Activated T-helper 1 cell treated with anti-CD3 and anti-CD28 coated beads, Interleukin-12 subunit alpha, Interleukin-12 subunit beta, Interleukin-2, Interleukin-4 antibody, amounts not matched to agents 30 ng/mL and 10 ng/mL and 1 ng/mL, durations not matched to agents 14 hours and 24 hours and 36 hours (primary cell): Measurements from ENCODE around the gene DMPK. TPM values are rescaled to one million over a fixed set of nuclear protein-coding genes. Genes with fewer than 3 reads are reported as not detected.
"Not testable (repeated sequence)": the region's sequence is repeated elsewhere in the genome, so short reads cannot be mapped to it uniquely, and the experiment has no call there.

Experiments
- DNase-seq: peaks from one replicate; pipeline ENCODE4 v3.0.0; 2021; ENCODE audit warnings: low spot score
- H3K27ac Mint-ChIP-seq: one replicate; pipeline ENCODE4 v1.8.0; 2021; ENCODE audit warnings: mild to moderate bottlenecking, mixed read lengths
- H3K27me3 Mint-ChIP-seq: one replicate; pipeline ENCODE4 v1.8.0; 2022; ENCODE audit warnings: mild to moderate bottlenecking, moderate library complexity, mixed read lengths; ENCODE audit not compliant: insufficient read depth
- H3K36me3 Mint-ChIP-seq: one replicate; pipeline ENCODE4 v1.8.0; 2021; ENCODE audit warnings: low read depth, mixed read lengths
- H3K4me1 Mint-ChIP-seq: one replicate; pipeline ENCODE4 v1.8.0; 2021; ENCODE audit warnings: low read depth, mixed read lengths
- H3K4me3 Mint-ChIP-seq: one replicate; pipeline ENCODE4 v1.8.0; 2021; ENCODE audit warnings: mild to moderate bottlenecking, moderate library complexity, mixed read lengths
- H3K9me3 Mint-ChIP-seq: one replicate; pipeline ENCODE4 v1.8.0; 2021; ENCODE audit warnings: mixed read lengths
- intact Hi-C: fragments of 100-400 bp; cut with micrococcal nuclease; formaldehyde crosslinking; loops from one replicate; pipeline ENCODE4 v1.15.1; 2024
- total RNA-seq: library from RNA; stranded (reverse); gene quantifications from 2 replicates; pipeline ENCODE4 v1.2.3, GENCODE V29; 2022

DMPK gene
- total RNA-seq, 1 donor from 2014 or later: 23.9 TPM

DNA sequence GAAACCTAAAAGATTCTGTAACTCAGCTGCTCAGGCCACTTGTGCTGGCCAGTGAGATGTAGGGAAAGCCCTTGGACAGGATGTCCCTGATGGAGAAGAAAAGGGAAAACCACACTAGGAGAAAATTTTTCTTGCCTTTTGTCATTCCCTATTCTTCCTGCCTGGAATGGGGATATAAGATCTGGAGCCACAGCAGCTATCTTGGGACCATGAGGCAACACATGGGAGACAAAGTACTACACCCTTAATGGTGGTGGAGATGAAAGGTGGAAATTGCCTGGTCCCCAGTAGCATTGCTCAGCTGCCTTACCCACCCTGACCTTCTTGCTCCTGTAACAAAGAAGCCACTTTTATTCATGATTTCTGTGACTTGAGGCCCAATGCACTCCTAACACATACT, 23.4 kb upstream of the DMPK start:
- intact Hi-C loops: no loop called here
- no peak for DNase-seq
- Mint-ChIP-seq H3K4me1 (peaks cover 7% of the 10 kb centered on the region), H3K27me3 (peaks cover 14% of the 10 kb centered on the region), H3K9me3 (no peaks in the 10 kb centered on the region), H3K4me3 (no peak overlapping the region), H3K27ac (no peak overlapping the region), H3K36me3 (no peaks in the 10 kb centered on the region)

DNA sequence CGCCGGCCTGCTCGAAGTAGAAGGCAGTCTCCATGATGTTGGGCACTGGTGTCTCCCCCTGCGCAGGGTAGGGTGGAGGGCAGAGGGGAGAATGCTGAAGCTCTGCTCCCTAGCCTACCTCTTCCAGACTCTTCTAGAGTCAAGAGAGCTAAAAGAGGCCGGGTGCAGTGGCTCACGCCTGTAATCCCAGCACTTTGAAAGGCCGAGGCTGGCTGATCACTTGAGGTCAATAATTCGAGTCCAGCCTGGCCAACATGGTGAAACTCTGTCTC, 22.6 kb upstream of the DMPK start:
- Mint-ChIP-seq H3K4me1 (peaks cover 7% of the 10 kb centered on the region), H3K9me3 (no peaks in the 10 kb centered on the region), H3K4me3 (no peak overlapping the region), H3K27ac (no peak overlapping the region), H3K36me3 (no peaks in the 10 kb centered on the region), H3K27me3 (peaks cover 14% of the 10 kb centered on the region)
- no peak for DNase-seq
- intact Hi-C loops: no loop called here

DNA sequence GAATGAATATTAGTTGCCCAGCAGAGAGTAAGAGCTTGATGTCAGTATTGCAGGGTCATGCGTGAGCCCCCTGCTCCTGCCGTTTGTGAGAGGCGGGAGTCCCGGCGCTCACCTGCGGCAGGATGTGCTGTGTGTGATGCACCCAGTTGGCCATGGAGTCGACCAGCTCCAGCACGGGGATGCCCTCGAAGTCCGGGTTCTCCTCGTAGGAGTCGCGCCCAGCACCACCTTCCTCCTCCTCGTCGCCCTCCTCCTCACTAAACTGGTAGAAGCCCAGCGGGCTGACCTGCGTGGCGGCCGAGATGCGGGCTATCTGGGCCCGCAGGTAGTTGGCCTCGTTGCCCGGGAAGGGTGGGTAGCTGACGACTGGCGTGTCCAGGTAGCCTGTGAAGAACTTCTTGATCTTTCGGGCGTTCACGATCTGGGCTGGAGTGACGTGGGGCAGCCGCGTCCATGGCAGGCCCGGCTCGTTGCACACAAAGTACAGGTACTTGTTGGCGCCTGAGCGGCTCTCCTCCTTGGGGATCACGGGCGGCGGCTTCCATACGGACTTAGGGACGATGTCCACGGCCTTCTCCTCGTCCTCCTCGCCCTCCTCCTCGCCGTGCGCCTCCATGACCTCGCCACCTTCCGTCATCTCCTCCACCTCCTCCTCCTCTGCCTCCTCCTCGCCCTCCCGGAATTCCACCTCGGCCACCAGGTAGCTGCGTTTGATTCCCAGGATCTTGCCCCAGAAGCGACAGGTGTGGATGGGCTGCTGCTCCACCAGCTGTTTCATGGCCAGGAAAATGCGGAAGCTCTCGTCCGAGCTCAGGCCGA, 22.1 kb upstream of the DMPK start:
- peaks cover 14% of the 10 kb centered on the region for H3K27me3 Mint-ChIP-seq
- H3K4me3 Mint-ChIP-seq: no peak overlapping the region
- no peak for DNase-seq
- H3K4me1 Mint-ChIP-seq: peaks cover 2% of the 10 kb centered on the region
- H3K9me3 Mint-ChIP-seq: no peaks in the 10 kb centered on the region
- H3K27ac Mint-ChIP-seq: no peak overlapping the region
- no peaks in the 10 kb centered on the region for H3K36me3 Mint-ChIP-seq
- intact Hi-C loops: no loop called here

DNA sequence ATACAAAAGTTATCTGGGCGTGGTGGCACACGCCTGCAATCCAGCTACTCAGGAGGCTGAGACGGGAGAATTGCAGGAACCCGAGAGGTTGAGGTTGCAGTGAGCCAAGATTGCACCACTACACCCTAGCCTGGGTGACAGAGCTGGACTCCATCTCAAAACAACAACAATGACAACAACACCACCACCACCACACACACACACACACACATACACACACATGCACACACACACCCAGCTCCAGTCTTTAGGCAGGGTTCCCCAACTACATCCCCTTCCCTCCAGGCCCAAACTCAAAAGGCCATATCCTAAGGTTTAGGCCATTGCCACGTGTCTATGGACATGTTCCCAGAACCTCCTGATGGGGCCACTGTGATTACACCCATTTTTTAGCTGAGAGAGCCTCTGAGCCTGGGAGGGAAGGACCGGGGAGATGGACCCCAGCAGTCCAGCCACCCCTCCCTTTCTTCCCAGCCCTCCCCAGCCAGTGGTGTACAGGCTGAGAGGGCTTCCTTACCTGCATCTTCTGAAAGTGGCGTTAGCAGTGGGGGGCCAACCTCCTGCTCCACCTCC, 19.4 kb upstream of the DMPK start:
- intact Hi-C loops: no loop called here
- DNase-seq: no peak
- Mint-ChIP-seq H3K27me3 (peaks cover 38% of the 10 kb centered on the region), H3K27ac (no peak overlapping the region), H3K9me3 (no peaks in the 10 kb centered on the region), H3K36me3 (no peaks in the 10 kb centered on the region), H3K4me1 (peaks cover 6% of the 10 kb centered on the region), H3K4me3 (no peak overlapping the region)

DNA sequence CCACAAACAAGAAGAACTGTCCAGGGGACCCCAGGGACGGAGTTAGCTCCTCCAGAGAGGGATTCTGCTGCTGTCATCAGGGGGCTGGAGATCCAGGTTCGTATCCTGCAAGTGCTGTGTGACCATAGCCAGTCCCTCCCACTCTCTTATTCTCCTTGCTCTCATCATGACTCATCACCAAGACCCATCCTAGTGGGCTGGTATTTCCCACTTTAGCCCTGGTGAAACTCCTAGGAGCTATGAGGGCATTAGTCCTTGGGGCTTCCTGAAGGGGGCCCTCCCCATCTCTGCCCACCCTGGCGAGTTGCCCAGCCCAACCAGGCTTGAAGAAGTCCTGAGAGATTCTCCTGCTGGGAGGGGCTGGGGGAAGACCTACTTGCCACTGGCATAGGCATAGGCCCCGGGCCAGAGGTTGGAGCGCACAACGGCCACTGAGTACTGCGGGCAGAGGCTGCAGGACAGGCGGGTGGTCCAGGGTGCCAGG, 17.8 kb upstream of the DMPK start:
- Mint-ChIP-seq H3K36me3 (no peaks in the 10 kb centered on the region), H3K27me3 (peaks cover 43% of the 10 kb centered on the region), H3K9me3 (no peaks in the 10 kb centered on the region), H3K4me3 (no peak overlapping the region), H3K27ac (peak overlapping the region; percentile 7), H3K4me1 (peaks cover 6% of the 10 kb centered on the region)
- DNase-seq: no peak
- intact Hi-C loops: no loop called here

DNA sequence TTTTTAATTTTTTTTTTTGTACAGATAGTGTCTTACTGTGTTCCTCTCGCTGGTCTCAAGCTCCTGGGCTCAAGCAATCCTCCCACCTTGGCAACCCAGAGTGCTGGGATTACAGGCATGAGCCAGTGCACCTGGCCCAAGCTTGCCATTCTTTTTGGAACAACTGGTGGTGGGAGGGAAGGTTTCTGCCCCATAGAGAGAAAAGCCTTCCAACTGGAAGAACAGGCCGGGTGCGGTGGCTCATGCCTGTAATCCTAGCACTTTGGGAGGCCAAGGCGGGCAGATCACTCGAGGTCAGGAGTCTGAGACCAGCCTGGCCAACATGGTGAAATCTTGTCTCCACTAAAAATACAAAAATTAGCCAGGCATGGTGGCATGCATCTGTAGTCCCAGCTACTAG, 17.3 kb upstream of the DMPK start:
- not testable (repeated sequence) for H3K4me3 Mint-ChIP-seq, H3K9me3 Mint-ChIP-seq, H3K4me1 Mint-ChIP-seq, DNase-seq, H3K36me3 Mint-ChIP-seq
- intact Hi-C loops: loop anchor here (1.0 to 10.0 kb wide), 3 partner anchors 17 to 465 kb away; no protein-coding TSS in a partner anchor
- Mint-ChIP-seq H3K27me3 (peaks cover 48% of the 10 kb centered on the region), H3K27ac (peak overlapping the region; percentile 7)

DNA sequence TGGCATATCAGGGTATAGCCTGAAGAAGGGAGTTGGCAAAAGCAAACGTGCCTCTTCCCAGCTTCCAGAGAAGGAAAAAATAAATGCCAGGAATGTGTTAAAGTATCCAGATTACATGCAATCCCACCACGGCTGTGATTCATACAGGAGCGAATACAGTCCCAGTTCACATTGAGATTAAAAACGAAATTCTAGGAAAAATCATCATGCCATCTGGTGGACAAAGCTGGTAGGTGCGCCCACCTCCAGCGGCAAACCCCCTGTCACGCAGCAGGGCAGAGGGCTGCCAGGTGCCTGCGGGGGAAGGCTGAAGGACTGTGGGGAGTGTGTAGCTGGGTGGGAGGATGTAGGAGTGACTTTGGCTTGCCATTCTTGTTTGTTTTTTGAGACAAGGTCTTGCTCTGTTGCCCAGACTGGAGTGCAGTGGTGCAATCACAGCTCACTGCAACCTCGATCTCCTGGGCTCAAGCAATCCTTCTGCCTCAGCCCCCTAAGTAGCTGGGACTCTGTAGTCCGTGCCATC, 16.8 kb upstream of the DMPK start:
- Mint-ChIP-seq H3K36me3 (no peaks in the 10 kb centered on the region), H3K9me3 (no peaks in the 10 kb centered on the region), H3K27ac (no peak overlapping the region), H3K27me3 (peaks cover 49% of the 10 kb centered on the region), H3K4me3 (no peak overlapping the region), H3K4me1 (peaks cover 7% of the 10 kb centered on the region)
- intact Hi-C loops: loop anchor here (1.0 to 10.0 kb wide), 3 partner anchors 18 to 466 kb away; no protein-coding TSS in a partner anchor
- DNase-seq: peak; percentile 33

DNA sequence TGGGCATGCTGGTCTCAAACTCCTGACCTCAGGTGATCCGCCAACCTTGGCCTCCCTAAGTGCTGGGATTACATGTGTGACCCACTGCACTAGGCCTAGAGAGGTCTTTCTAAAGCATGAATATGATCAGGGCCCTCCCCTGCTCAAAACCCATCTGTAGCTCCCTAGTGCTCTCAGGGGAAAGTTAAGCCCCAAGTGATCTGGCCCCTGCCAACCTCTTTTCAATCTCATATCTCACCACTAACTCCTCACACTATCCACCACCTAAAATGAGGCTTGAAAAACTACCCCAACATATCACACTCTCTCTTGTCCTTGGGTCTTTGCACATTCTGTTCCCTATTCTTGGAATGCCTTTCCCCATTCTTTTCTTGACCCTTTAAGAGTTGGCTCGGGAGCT, 12.3 kb upstream of the DMPK start:
- no peaks in the 10 kb centered on the region for H3K9me3 Mint-ChIP-seq
- H3K27ac Mint-ChIP-seq: no peak overlapping the region
- no peak for DNase-seq
- intact Hi-C loops: loop anchor here (10.0 kb wide), 1 partner anchor 470 kb away; no protein-coding TSS in a partner anchor
- no peak overlapping the region for H3K4me3 Mint-ChIP-seq
- H3K4me1 Mint-ChIP-seq: peaks cover 36% of the 10 kb centered on the region
- peaks cover 54% of the 10 kb centered on the region for H3K27me3 Mint-ChIP-seq
- H3K36me3 Mint-ChIP-seq: peaks cover 4% of the 10 kb centered on the region

DNA sequence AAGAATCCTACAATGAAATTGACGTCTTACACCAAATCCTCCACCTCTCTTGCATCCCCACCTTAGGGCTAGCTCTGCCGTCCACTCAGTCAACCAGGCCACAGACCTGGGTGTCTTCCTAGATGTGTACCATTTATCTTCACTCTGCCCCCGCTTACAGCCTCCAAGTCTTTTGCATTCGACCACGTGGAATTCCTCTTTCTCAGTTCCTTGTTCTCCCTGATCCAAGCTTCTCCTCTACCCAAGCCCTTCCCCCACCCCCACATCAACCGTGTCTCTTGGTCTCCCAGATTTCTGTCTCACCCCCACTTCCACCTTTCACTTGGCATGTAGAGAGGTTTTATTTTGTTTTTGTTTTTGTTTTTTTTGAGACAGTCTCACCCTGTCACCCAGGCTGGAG, 11.6 kb upstream of the DMPK start:
- peak overlapping the region; percentile 70 for H3K27ac Mint-ChIP-seq
- H3K27me3 Mint-ChIP-seq: peaks cover 55% of the 10 kb centered on the region
- peak overlapping the region; percentile 57 for H3K4me3 Mint-ChIP-seq
- peaks cover 10% of the 10 kb centered on the region for H3K36me3 Mint-ChIP-seq
- no peak for DNase-seq
- H3K9me3 Mint-ChIP-seq: no peaks in the 10 kb centered on the region
- H3K4me1 Mint-ChIP-seq: peaks cover 32% of the 10 kb centered on the region
- intact Hi-C loops: loop anchor here (1.0 to 10.0 kb wide), 8 partner anchors 15 to 793 kb away; partner anchors contain the start of genes FBXO46, QPCTL, RELB and SYMPK

DNA sequence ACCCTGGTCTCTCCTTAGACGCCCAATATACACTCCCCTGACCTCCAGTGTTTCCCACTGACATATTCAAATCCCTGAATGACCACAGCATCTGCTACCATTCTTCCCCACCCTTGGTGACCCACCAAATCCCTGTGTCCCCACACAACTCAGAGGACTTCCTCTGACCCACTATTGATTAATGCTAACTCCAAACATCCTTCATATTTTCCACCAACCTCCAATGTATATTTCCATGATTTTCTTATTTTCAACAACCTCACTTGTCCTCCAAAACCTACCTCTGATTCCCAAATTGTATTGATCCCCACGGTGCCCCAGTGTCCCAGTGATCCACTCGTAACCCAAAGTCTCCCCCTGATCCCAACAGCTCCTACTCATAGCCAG, 10.9 kb upstream of the DMPK start:
- intact Hi-C loops: loop anchor here (1.0 to 10.0 kb wide), 8 partner anchors 14 to 792 kb away; partner anchors contain the start of genes FBXO46, QPCTL, RELB and SYMPK
- Mint-ChIP-seq H3K27ac (peak overlapping the region; percentile 95), H3K9me3 (no peaks in the 10 kb centered on the region), H3K4me3 (peak overlapping the region; percentile 80), H3K4me1 (peaks cover 30% of the 10 kb centered on the region), H3K36me3 (peaks cover 17% of the 10 kb centered on the region), H3K27me3 (peaks cover 52% of the 10 kb centered on the region)
- DNase-seq: no peak

DNA sequence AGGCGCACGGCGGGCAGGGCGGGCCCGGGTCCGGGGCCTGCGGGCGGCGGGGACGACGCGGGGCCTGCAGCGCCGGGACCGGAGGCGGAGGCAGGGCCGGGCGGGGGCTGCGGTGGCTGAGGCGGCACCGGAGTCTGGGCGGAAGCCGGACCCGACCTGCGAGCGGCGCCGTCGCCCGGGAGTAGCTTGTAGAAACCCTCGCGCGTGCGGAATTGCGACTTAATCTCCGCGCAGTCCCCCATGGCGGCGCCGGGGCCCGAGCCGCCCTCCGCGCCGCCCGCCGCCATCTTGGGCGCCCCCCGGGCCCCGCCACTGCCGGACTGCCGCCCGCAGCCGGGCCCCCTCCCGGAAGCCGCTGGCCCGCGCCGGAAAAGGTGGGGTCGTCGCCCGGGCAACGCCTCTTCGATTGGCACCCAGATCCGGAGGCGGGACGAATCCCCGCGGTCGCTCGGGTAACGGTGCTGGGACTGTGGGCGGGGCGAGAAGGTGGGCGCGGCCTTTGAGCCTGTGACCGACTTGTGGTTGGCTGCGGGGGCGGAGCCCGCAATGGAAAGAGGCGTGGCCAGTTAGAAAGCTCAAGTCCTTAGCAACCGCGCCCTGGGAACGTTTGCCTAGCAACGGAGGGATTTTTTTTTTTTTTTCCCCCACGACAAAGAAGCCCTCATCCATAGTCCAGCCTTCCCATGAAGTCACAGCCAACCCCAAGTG, 10.3 kb upstream of the DMPK start, which contains the start of gene DMWD:
TSS of gene DMWD (minus strand) at position 376 of the 708 bp plus-strand sequence. CDS start at position 287, 89 bp downstream.
- peaks cover 52% of the 10 kb centered on the region for H3K27me3 Mint-ChIP-seq
- H3K4me1 Mint-ChIP-seq: peaks cover 30% of the 10 kb centered on the region
- peaks cover 20% of the 10 kb centered on the region for H3K36me3 Mint-ChIP-seq
- peak within 1 kb of the TSS; percentile 89 for H3K4me3 Mint-ChIP-seq
- H3K9me3 Mint-ChIP-seq: no peaks in the 10 kb centered on the region
- H3K27ac Mint-ChIP-seq: peak within 1 kb of the TSS; percentile 95
- intact Hi-C loops: loop anchor here (1.0 to 10.0 kb wide), 9 partner anchors 13 to 792 kb away; partner anchors contain the start of genes CCDC61, FBXO46, QPCTL and RELB
- DNase-seq: peak; percentile 99

DNA sequence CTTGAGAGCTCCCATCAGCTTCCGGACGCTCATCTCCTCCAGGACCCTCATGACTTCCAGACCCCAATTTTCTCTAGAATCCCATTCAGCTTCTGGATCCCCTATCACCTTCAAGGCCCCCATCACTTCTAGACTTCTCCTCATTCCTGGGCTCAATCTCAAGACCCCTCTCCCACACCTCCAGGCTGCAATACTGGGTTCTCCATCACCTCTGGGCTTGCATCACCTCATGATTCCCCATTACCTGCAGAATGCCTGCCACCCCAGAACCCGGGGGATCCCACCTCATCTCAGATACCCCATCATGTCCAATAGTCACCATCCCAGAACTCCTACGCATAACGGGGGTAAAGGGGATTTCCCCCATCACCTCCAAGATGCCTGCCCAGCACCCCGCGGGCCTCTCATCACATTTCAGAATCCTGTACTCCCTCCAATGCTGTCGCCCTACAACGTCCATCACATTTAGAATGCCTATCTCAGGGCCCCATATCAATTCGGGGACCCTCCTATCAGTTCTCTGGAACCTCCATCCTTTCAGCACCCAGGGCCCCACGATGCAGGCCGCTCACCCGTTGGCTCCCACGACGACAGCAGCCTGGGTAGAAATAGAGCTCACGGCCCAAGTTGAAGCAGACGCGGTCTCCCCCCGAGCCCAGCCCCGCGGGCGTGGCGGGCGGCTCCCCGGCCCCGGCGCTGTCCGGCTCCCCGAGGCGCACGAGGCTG, 9.6 kb upstream of the DMPK start:
- no peaks in the 10 kb centered on the region for H3K9me3 Mint-ChIP-seq
- peak overlapping the region; percentile 89 for H3K4me3 Mint-ChIP-seq
- peaks cover 26% of the 10 kb centered on the region for H3K36me3 Mint-ChIP-seq
- H3K27ac Mint-ChIP-seq: peak overlapping the region; percentile 84
- no peak for DNase-seq
- intact Hi-C loops: loop anchor here (1.0 to 10.0 kb wide), 5 partner anchors 61 to 791 kb away; partner anchors contain the start of genes CCDC61, FBXO46, QPCTL and RELB
- peaks cover 52% of the 10 kb centered on the region for H3K27me3 Mint-ChIP-seq
- H3K4me1 Mint-ChIP-seq: peaks cover 30% of the 10 kb centered on the region
